ENCODE data around the gene ANKRD65. TPM values are rescaled to one million over a fixed set of nuclear protein-coding genes. Genes with fewer than 3 reads are reported as not detected.
A peak's percentile ranks its signal among the peaks of the same experiment; 100 is the strongest.

ANKRD65 gene
- total RNA-seq, 1 donor from 2014 or later = 21.5 TPM

DNA sequence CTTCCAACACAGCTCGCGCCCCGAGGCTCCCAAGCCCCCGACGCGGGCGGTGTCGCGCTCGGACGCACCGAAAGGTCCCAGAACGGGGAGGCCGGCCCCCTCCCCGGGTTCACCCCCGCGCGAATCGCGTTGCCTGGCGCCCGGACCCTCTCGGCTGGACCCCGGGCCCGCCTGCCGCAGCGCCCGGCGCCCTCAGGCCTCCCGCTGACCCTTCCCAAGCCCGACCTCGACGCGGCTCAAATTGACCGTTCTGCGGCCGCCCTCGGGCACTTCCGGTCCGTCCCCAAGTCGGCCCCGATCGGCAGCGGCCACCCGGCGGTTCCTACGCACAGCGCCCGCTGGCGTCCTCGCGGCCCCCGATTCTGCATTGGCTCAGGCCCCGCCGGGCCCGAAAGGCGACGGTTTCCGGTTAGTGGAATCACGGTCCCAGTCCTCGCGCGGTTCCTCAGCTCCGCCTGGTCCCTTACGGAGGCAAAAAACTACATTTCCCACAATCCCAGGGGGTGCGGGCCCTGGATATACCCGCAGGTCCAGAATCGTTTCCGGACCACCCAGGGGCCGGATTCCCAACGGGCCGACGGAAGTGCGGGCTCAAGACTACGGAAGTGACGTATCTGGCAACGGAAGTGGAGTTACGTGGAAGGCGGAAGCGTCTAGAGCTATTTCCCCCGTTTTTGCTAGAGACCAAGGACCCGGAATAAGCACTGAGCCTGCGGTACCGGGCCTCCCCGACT lies 46.0 kb downstream of the ANKRD65 start, which contains the start of gene AURKAIP1:
TSS of gene AURKAIP1 (minus strand) at position 279 of the 734 bp plus-strand sequence. CDS start 451 bp downstream, outside the sequence.
- intact Hi-C loops (cut with DNase I) = no loop called here
- Histone ChIP-seq H3K27ac (peak within 1 kb of the TSS; percentile 96), H3K4me1 (peaks cover 28% of the 10 kb centered on the region), H3K9me3 (no peaks in the 10 kb centered on the region), H3K27me3 (no peaks in the 10 kb centered on the region), H3K36me3 (peaks cover 6% of the 10 kb centered on the region), H3K4me3 (peak within 1 kb of the TSS; percentile 98)
- peak; percentile 95 for ATAC-seq
- TF ChIP-seq, protein P1, sequence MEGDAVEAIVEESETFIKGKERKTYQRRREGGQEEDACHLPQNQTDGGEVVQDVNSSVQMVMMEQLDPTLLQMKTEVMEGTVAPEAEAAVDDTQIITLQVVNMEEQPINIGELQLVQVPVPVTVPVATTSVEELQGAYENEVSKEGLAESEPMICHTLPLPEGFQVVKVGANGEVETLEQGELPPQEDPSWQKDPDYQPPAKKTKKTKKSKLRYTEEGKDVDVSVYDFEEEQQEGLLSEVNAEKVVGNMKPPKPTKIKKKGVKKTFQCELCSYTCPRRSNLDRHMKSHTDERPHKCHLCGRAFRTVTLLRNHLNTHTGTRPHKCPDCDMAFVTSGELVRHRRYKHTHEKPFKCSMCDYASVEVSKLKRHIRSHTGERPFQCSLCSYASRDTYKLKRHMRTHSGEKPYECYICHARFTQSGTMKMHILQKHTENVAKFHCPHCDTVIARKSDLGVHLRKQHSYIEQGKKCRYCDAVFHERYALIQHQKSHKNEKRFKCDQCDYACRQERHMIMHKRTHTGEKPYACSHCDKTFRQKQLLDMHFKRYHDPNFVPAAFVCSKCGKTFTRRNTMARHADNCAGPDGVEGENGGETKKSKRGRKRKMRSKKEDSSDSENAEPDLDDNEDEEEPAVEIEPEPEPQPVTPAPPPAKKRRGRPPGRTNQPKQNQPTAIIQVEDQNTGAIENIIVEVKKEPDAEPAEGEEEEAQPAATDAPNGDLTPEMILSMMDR (IDR thresholded peaks at IDR 0.05) = peak; percentile 35
- peak; percentile 98 for DNase-seq

DNA sequence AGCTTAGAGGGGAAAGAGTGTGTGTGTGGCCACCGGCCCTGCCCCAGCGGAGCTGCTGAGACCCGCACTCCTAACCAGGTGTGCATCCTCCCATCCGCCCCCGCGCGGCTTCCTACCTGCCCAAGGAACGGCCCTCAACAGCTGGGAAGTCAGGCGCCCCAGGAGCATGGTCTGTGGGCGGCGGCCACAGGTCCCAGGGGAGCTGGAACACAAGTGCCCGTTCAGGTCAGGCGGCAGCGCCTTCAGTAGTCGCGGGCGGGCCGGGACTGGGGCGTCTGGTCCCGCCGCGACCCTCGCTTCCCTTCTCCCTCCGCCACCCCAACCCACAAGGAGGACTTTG lies 46.5 kb downstream of the ANKRD65 start:
- Histone ChIP-seq H3K27me3 (no peaks in the 10 kb centered on the region), H3K27ac (peak overlapping the region; percentile 96), H3K36me3 (peaks cover 6% of the 10 kb centered on the region), H3K4me1 (peaks cover 28% of the 10 kb centered on the region), H3K9me3 (no peaks in the 10 kb centered on the region), H3K4me3 (peak overlapping the region; percentile 98)
- TF ChIP-seq, protein P1 (IDR thresholded peaks at IDR 0.05) = no peak
- no peak for ATAC-seq
- peak; percentile 74 for DNase-seq
- intact Hi-C loops (cut with DNase I) = no loop called here

DNA sequence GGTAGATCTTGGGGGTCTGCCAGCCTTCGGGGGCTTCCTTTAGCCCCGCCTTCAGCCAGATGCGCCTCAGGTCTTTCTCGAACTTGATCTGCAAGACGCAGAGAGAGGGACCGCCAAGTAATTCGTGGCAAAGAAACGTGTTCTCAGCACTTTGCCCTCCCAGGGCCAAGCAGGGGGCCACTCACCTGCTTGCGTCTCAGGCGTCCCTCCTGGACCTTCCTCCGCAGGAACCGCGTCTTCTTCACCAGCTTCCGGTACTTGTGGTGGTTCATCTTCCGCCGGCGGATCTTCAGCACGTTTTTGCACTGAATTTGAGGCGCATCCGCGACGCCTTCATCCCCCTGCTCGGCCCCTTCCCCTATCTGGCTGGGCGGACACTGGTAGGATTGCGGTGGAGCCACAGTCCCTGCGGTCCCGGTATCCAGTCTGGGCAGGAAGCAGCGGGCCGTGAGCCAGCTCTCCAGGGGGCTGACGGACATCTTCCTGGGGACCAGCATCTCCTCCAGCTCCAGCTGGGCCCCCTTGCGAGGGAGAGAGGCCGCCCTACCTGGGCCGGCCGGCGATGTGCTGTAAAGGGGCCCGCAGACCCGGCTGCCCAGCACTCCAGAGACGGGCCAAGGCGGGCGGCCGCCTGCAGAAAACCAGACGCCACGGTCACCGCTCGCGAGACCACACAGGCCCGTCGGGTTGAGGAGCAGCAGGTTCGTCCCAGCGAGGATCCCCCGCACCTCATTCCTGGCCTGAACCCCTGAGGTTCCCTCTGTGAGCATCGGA lies 47.1 kb downstream of the ANKRD65 start:
- Histone ChIP-seq H3K27me3 (no peaks in the 10 kb centered on the region), H3K9me3 (no peaks in the 10 kb centered on the region), H3K4me1 (peaks cover 28% of the 10 kb centered on the region), H3K36me3 (peaks cover 6% of the 10 kb centered on the region), H3K27ac (peak overlapping the region; percentile 96), H3K4me3 (peak overlapping the region; percentile 98)
- TF ChIP-seq, protein P1 (IDR thresholded peaks at IDR 0.05) = no peak
- intact Hi-C loops (cut with DNase I) = no loop called here
- ATAC-seq (no peak), DNase-seq (no peak)

GRCh38 chr1:1373051-1373814 lies 47.8 kb downstream of the ANKRD65 start:
- DNase-seq (no peak), ATAC-seq (no peak)
- Histone ChIP-seq H3K4me3 (no peak overlapping the region), H3K27me3 (no peaks in the 10 kb centered on the region), H3K27ac (no peak overlapping the region), H3K4me1 (peaks cover 28% of the 10 kb centered on the region), H3K36me3 (peaks cover 6% of the 10 kb centered on the region), H3K9me3 (no peaks in the 10 kb centered on the region)
- intact Hi-C loops (cut with DNase I) = no loop called here
- TF ChIP-seq, protein P1 (IDR thresholded peaks at IDR 0.05) = no peak

Measured in upper lobe of right lung (tissue), 1 donor.